CD4-positive, alpha-beta memory T cell (primary cell): ENCODE results near the gene MGAT3. TPM values are rescaled to one million over a fixed set of nuclear protein-coding genes. Genes with fewer than 3 reads are reported as not detected.

Source experiments
- CTCF ChIA-PET: fragments of 350-600 bp; sonication (Branson Sonifier 250); formaldehyde crosslinking; loops from one replicate; lab custom pipeline; 2021; ENCODE audit warnings: inconsistent platforms; ENCODE audit not compliant: partially characterized antibody; lab: Charles Lee
- POLR2A ChIA-PET: fragments of 350-600 bp; sonication (Branson Sonifier 250); formaldehyde crosslinking; loops from one replicate; lab custom pipeline; 2021; ENCODE audit not compliant: partially characterized antibody; lab: Charles Lee
- DNase-seq, 5 donors: peaks; one replicate each; pipeline versions ENCODE4 v3.0.0 to v3.0.0-alpha.2; 2020 to 2022; ENCODE audit warnings: mixed read lengths in 1 of 5
- H3K27ac ChIP-seq: one replicate; pipeline ENCODE4 v1.7.0; 2013; ENCODE audit warnings: low read depth, low read length
- H3K27me3 ChIP-seq: 2 replicates; pipeline ENCODE4 v1.7.0; 2013; ENCODE audit warnings: mild to moderate bottlenecking, low read length, moderate library complexity; ENCODE audit not compliant: insufficient read depth
- H3K36me3 ChIP-seq: 2 replicates; pipeline ENCODE4 v1.7.0; 2013; ENCODE audit warnings: mild to moderate bottlenecking, low read length, moderate library complexity; ENCODE audit not compliant: insufficient read depth
- H3K4me1 ChIP-seq: 2 replicates; pipeline ENCODE4 v1.7.0; 2013; ENCODE audit warnings: mild to moderate bottlenecking, low read length, moderate library complexity; ENCODE audit not compliant: insufficient read depth
- H3K4me3 ChIP-seq, 2 donors: one replicate each; pipeline ENCODE4 v1.7.0; 2013; ENCODE audit warnings: low read length in 2 of 2, mild to moderate bottlenecking in 1 of 2
- H3K9me3 ChIP-seq, 2 donors: one replicate each; pipeline ENCODE4 v1.7.0; 2013; ENCODE audit warnings: low read length in 2 of 2, control low read depth in 1 of 2; ENCODE audit not compliant: control insufficient read depth in 1 of 2
- H3K27ac Mint-ChIP-seq, 7 donors: one replicate each; pipeline ENCODE4 v1.8.0; 2020 to 2021; ENCODE audit warnings: mixed read lengths in 7 of 7, mild to moderate bottlenecking in 6 of 7, inconsistent platforms in 3 of 7, moderate library complexity in 3 of 7
- H3K27me3 Mint-ChIP-seq, 2 donors: one replicate each; pipeline ENCODE4 v1.8.0; 2020 to 2021; ENCODE audit warnings: mixed read lengths in 2 of 2
- H3K36me3 Mint-ChIP-seq, 2 donors: one replicate each; pipeline ENCODE4 v1.8.0; 2020 to 2021; ENCODE audit warnings: mixed read lengths in 2 of 2, inconsistent platforms in 1 of 2, mild to moderate bottlenecking in 1 of 2
- H3K4me1 Mint-ChIP-seq, 4 donors: one replicate each; pipeline ENCODE4 v1.8.0; 2020 to 2021; ENCODE audit warnings: mixed read lengths in 4 of 4, mild to moderate bottlenecking in 1 of 4
- H3K4me3 Mint-ChIP-seq, 8 donors: one replicate each; pipeline ENCODE4 v1.8.0; 2020 to 2021; ENCODE audit warnings: mixed read lengths in 8 of 8, mild to moderate bottlenecking in 7 of 8, moderate library complexity in 6 of 8, inconsistent platforms in 3 of 8
- H3K9me3 Mint-ChIP-seq, 8 donors: one replicate each; pipeline ENCODE4 v1.8.0; 2020 to 2021; ENCODE audit warnings: mixed read lengths in 8 of 8, mild to moderate bottlenecking in 5 of 8, inconsistent platforms in 3 of 8, moderate library complexity in 1 of 8
- intact Hi-C: fragments of 100-400 bp; cut with micrococcal nuclease; formaldehyde crosslinking; loops from one replicate; pipeline ENCODE4 v1.15.1; 2023
- polyA plus RNA-seq, 2 donors: library from polyadenylated mRNA; unstranded; fragments of 300-500 nt; fragmentation: Illumina TruSeq; gene quantifications; one replicate each; pipeline ENCODE4 v1.2.3, GENCODE V29; 2021
- total RNA-seq, 2 experiments: library from RNA; stranded (reverse); gene quantifications; one replicate each; pipeline ENCODE4 v1.2.3, GENCODE V29; 2021

MGAT3 gene
- total and polyA plus RNA-seq, 4 experiments from 2014 or later, result 0.19 to 0.73 TPM; not detected in 2

GRCh38 chr22:39467390-39467895 is 10.6 kb downstream of the MGAT3 start:
- intact Hi-C loops, result no loop called here
- H3K27me3 Mint-ChIP-seq, result peaks cover 0 to 3% of the 10 kb centered on the region in 2 donors
- H3K27me3 ChIP-seq, result no peaks in the 10 kb centered on the region
- ChIA-PET POLR2A (interaction anchor here (1.6 kb wide), 1 partner anchor 20 kb away, joined by 3 read pairs; no protein-coding TSS in a partner anchor), CTCF (no interaction called here)
- no peak overlapping the region for H3K27ac Mint-ChIP-seq
- H3K36me3 ChIP-seq, result no peaks in the 10 kb centered on the region
- H3K4me3 ChIP-seq, result no peak overlapping the region
- no peaks in the 10 kb centered on the region for H3K36me3 Mint-ChIP-seq
- H3K9me3 ChIP-seq, result no peaks in the 10 kb centered on the region
- H3K4me1 Mint-ChIP-seq, result peaks cover 4 to 14% (median 10%) of the 10 kb centered on the region in 4 donors
- no peak overlapping the region for H3K4me3 Mint-ChIP-seq
- no peak overlapping the region for H3K27ac ChIP-seq
- H3K9me3 Mint-ChIP-seq, result no peaks in the 10 kb centered on the region
- peaks cover 15% of the 10 kb centered on the region for H3K4me1 ChIP-seq
- no peak for DNase-seq

GRCh38 chr22:39468487-39469325 is 11.9 kb downstream of the MGAT3 start:
- no peaks in the 10 kb centered on the region for H3K27me3 ChIP-seq
- H3K36me3 ChIP-seq, result no peaks in the 10 kb centered on the region
- peaks cover 19% of the 10 kb centered on the region for H3K4me1 ChIP-seq
- H3K9me3 ChIP-seq, result no peaks in the 10 kb centered on the region
- Mint-ChIP-seq H3K27me3 (peaks cover 0 to 3% of the 10 kb centered on the region in 2 donors), H3K27ac (peak overlapping the region in 1 of 7 donors; percentile 62), H3K4me1 (peaks cover 7 to 22% (median 14%) of the 10 kb centered on the region in 4 donors), H3K9me3 (no peaks in the 10 kb centered on the region), H3K36me3 (no peaks in the 10 kb centered on the region), H3K4me3 (no peak overlapping the region)
- no peak overlapping the region for H3K4me3 ChIP-seq
- ChIA-PET CTCF (no interaction called here), POLR2A (interaction anchor here (1.6 kb wide), 1 partner anchor 21 kb away, joined by 3 read pairs; no protein-coding TSS in a partner anchor)
- H3K27ac ChIP-seq, result no peak overlapping the region
- intact Hi-C loops, result no loop called here
- DNase-seq, result no peak

GRCh38 chr22:39469326-39469680 is 12.5 kb downstream of the MGAT3 start:
- no peak overlapping the region for H3K27ac Mint-ChIP-seq
- peaks cover 19% of the 10 kb centered on the region for H3K4me1 ChIP-seq
- H3K9me3 ChIP-seq, result no peaks in the 10 kb centered on the region
- H3K36me3 Mint-ChIP-seq, result no peaks in the 10 kb centered on the region
- H3K27ac ChIP-seq, result no peak overlapping the region
- no peaks in the 10 kb centered on the region for H3K27me3 ChIP-seq
- H3K27me3 Mint-ChIP-seq, result peaks cover 0 to 3% of the 10 kb centered on the region in 2 donors
- no peak for DNase-seq
- intact Hi-C loops, result no loop called here
- H3K4me3 Mint-ChIP-seq, result no peak overlapping the region
- H3K4me3 ChIP-seq, result no peak overlapping the region
- no peaks in the 10 kb centered on the region for H3K36me3 ChIP-seq
- CTCF ChIA-PET, result no interaction called here
- H3K4me1 Mint-ChIP-seq, result peaks cover 7 to 22% (median 14%) of the 10 kb centered on the region in 4 donors
- POLR2A ChIA-PET, result no interaction called here
- no peaks in the 10 kb centered on the region for H3K9me3 Mint-ChIP-seq

DNA sequence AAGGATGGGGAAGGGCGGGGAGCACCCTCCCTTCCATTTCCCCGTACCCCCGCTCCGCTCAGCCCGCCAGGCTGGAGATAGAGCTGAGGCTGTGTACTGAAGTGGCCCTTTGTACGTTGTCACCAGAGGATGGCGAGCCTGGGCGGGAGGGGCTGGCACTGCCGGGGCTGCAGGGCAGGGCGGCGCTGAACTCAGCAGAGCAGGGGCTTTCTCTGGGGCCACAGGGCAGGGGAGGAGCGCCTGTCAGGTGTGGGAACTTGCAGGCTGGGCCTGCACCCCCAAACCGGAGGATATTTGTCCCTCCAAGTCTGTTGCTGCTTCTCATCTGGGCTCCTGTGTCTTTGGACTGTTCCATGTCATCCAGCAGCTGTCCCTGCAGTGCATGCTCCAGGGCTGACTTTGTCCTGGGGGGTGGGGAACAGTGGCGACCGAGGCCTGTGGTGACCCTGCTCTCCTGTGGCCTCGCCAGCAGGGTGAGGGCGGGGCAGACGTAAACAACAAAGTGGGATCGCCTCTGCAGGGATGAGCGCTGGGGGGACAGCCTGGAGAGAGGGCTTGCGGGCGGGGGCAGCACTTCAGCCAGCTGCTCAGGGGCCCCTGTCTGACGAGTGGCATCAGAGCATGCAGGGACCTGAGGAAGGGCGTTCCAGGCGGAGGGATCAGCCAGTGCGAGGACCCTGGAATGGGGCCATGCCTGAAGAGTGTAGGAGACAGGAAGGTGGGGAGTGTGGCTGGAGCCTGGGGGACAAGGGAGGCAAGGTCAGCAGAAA is 13.1 kb downstream of the MGAT3 start:
- intact Hi-C loops, result no loop called here
- Mint-ChIP-seq H3K36me3 (no peaks in the 10 kb centered on the region), H3K4me1 (peaks cover 7 to 22% (median 14%) of the 10 kb centered on the region in 4 donors), H3K27ac (peak overlapping the region in 1 of 7 donors; percentile 68), H3K27me3 (peaks cover 0 to 3% of the 10 kb centered on the region in 2 donors), H3K4me3 (no peak overlapping the region), H3K9me3 (no peaks in the 10 kb centered on the region)
- no peak for DNase-seq
- no peaks in the 10 kb centered on the region for H3K9me3 ChIP-seq
- H3K4me1 ChIP-seq, result peaks cover 19% of the 10 kb centered on the region
- ChIA-PET POLR2A (no interaction called here), CTCF (no interaction called here)
- H3K4me3 ChIP-seq, result no peak overlapping the region
- no peak overlapping the region for H3K27ac ChIP-seq
- H3K27me3 ChIP-seq, result no peaks in the 10 kb centered on the region
- H3K36me3 ChIP-seq, result no peaks in the 10 kb centered on the region

DNA sequence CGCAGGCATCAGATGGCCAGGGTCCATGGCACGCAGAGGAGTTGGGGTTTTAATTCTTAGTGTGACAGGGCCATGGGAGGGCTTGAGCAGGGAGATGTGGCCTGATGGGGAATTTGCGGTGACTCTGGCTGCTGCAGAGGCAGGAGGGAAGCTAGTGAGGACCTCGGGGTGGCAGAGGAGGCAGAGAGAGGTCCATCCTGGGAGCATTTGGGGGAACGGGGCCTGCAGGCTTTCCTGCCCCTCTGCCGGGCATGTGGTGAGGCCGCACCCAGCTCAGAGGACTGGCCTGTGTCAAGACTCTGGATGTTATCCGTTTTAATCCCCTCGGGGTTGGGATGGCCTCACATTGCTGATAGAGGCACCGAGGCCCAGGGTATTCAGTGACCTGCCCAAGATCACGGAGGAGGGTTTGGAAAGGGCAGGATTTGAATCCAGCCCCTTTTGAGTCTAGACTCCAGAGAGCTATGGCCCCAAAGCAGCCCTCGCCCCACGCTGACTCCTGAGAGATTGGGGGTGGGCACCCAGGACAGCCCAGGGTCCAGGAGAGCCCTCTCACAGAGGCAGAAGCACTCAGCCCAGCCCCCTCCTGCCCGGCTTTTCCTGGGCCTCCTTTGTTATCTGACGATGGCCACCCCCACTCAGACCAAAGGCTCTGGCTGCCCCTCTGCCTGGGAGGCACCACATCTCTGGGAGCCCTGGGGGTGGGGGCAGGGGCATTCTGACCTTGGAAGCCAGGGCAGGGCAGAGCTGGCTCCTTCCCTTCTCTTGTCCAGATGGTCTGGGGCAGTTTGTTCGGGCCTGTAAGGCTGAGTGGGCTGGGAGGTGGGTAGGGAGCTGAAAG is 13.9 kb downstream of the MGAT3 start:
- Mint-ChIP-seq H3K36me3 (no peaks in the 10 kb centered on the region), H3K4me1 (peaks cover 7 to 22% (median 14%) of the 10 kb centered on the region in 4 donors), H3K9me3 (no peaks in the 10 kb centered on the region), H3K4me3 (no peak overlapping the region), H3K27ac (peak overlapping the region in 1 of 7 donors; percentile 68), H3K27me3 (peaks cover 0 to 3% of the 10 kb centered on the region in 2 donors)
- H3K4me3 ChIP-seq, result no peak overlapping the region
- H3K9me3 ChIP-seq, result no peaks in the 10 kb centered on the region
- peaks cover 19% of the 10 kb centered on the region for H3K4me1 ChIP-seq
- no peak overlapping the region for H3K27ac ChIP-seq
- POLR2A ChIA-PET, result no interaction called here
- no peaks in the 10 kb centered on the region for H3K27me3 ChIP-seq
- no peak for DNase-seq
- no peaks in the 10 kb centered on the region for H3K36me3 ChIP-seq
- CTCF ChIA-PET, result interaction anchor here (0.8 kb wide), 1 partner anchor 31 kb away, joined by 3 read pairs; the partner anchor contains the start of gene MIEF1
- intact Hi-C loops, result no loop called here

DNA sequence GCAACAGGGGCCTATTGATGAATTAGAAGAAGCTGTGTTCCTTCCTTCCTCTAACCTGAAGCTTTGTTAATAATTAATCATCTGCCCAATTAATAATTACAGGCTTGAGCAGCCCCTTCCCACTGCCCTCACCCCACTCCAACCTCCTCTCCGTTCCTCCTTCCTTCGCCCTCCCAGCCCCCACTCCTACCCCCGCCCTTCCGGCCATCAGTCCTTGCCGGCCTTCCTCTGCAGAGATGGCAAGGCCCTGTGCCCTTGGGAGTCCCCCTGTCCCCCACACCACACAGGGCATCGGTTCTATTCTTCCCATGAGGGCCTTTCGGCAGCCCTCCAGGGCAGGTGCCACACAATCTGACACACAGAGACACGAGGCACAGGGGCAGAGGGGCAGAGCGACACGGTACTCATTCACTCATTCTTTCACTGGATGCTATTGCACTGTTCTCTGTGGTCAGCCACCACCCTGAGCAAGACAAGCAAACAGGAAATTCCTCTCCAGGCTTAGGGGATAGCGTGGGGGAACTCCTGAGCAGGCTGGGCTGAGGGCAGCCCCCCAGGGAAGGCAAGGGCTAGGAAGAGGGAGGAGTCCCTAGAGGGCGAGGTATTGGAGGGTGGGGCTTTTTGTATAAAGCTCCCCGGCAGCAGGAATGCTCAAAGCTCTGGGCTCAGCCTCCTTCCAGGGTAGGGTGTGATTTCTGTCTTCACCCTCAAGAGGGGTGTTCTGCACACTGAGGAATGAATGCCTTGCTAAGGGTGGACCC is 14.7 kb downstream of the MGAT3 start:
- CTCF ChIA-PET, result interaction anchor here (0.6 to 1.4 kb wide), 3 partner anchors 30 to 788 kb away, joined by 3 to 5 read pairs (median 4); partner anchors contain the start of gene MIEF1
- POLR2A ChIA-PET, result no interaction called here

More for the DNA sequence above, 14.7 kb downstream of the MGAT3 start:
- H3K4me3 Mint-ChIP-seq, result peak overlapping the region in 2 of 8 donors; percentile 36 to 67
- H3K27ac ChIP-seq, result no peak overlapping the region
- H3K27me3 ChIP-seq, result no peaks in the 10 kb centered on the region
- peaks cover 0 to 3% of the 10 kb centered on the region in 2 donors for H3K27me3 Mint-ChIP-seq
- H3K9me3 ChIP-seq, result no peaks in the 10 kb centered on the region
- H3K36me3 ChIP-seq, result no peaks in the 10 kb centered on the region
- no peaks in the 10 kb centered on the region for H3K9me3 Mint-ChIP-seq
- peaks cover 7 to 22% (median 14%) of the 10 kb centered on the region in 4 donors for H3K4me1 Mint-ChIP-seq
- H3K36me3 Mint-ChIP-seq, result no peaks in the 10 kb centered on the region
- no peak overlapping the region for H3K4me3 ChIP-seq
- no peak for DNase-seq
- H3K27ac Mint-ChIP-seq, result peak overlapping the region in 5 of 7 donors; percentile 47 to 80 (median 68)
- H3K4me1 ChIP-seq, result peaks cover 19% of the 10 kb centered on the region
- intact Hi-C loops, result no loop called here
